Stimulated activated CD4-positive, alpha-beta T cell treated with anti-CD3 and anti-CD28 coated beads, TNF-alpha, amount 100 ng/mL, for 1 hour (primary cell): ENCODE results near the gene PGM3.

Source experiments
- DNase-seq, 3 donors: peaks; one replicate each; pipeline ENCODE4 v3.0.0-alpha.2; 2020; ENCODE audit warnings: low read depth in 3 of 3, low spot score in 1 of 3

The PGM3 gene

GRCh38 chr6:83183082-83183828 lies 9.8 kb downstream of the PGM3 start:
- no peak for DNase-seq

DNA sequence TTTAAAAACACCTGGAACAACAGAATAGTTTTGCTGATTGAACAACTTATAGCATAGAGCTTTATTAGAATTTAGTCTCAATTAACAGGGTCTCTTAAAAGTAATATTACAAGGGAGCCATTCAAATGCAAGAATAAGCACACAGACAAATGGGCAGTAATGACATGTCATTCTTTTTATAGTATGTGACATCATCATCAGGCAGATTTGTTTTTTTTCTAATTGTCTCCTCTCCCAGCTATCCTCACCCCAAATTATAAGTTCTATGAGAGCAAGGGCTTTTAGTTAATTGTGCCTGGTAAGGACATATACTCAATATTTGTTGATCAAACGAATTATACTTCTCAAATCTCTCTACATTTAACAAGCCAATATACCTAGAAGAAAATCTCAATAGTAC lies 11.0 kb downstream of the PGM3 start:
- DNase-seq: no peak

GRCh38 chr6:83180426-83180950 lies 12.6 kb downstream of the PGM3 start:
- DNase-seq: no peak

- no peak for DNase-seq
Measured at GRCh38 chr6:83176246-83176645, 16.8 kb downstream of the PGM3 start.

DNA sequence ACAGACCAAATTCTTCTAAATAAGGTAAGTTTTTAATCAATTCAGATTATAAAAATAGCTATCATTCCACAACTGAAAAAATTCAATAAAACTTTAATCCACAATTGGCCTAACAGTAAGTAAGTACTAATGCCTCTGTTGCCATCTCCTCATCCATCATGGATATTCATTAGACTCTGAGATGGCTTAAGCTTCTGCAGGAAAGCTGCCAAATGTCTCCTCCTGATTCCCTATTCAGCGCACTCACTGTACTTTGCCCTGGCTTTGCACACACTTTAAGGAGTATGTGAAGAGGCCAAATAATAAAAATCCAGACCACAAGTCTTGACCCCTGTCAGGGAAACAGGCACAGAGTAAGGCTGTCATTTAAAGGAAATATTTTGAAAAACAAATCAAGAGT lies 23.6 kb downstream of the PGM3 start:
- no peak for DNase-seq

DNA sequence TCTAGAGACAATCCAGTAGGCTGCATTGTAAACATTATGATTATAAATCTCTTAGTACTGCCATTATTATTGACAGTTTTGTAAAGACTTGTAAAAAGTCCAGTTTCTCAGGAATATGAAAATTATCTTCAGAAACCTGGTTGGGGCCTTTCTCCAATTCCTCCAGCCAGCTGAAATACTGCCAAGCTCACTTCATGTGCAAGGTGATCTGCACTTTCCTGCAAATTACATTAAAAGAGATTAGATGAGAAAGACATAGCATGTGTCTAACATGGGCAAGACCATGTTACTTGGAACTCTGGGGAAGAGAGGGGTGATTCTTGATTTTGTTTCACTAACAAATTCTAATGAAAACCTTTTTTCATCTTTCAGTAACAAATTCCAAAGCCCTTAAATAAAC lies 24.0 kb downstream of the PGM3 start:
- DNase-seq: no peak

- no peak for DNase-seq
Measured at GRCh38 chr6:83168556-83168955, 24.5 kb downstream of the PGM3 start.

- DNase-seq: no peak
Measured at GRCh38 chr6:83167726-83168278, 25.3 kb downstream of the PGM3 start.

DNA sequence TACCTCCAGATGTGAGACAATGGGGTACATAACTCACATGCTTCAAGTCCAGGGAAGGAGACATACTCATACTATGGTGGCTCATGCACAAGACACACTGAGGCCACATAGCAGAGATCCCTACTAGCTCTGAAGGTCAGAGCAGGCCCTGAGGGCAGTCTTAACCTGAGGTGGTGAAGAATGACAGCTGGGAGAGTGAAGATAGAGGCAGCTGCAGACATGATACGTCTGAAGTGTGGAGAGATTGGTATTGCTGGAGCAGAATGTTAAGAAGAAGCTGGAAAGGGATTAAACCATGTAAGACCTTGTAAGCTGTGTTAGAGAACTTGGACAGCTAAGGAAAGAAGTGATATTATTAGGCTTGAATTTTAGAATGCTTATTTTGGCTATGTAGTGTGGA lies 32.9 kb downstream of the PGM3 start:
- DNase-seq: no peak

DNA sequence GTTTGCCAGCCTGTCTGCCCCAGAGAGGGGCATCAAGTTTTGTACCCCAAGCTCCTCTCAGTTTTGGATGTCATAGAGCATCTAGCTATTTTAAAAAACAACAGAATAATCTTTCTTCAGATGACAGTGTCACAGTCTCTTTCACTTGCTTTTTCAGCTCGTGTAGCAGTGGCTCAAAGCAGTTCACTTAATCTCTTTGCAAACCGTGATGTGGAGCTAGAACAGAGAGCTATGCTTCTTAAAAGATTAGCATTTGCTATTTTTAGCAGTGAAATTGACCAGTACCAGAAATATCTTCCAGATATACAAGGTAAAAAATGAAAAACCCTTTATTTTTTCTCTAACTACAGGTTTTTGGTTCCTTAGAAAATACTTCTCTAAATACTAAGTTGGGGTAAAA lies 37.3 kb downstream of the PGM3 start:
- DNase-seq: no peak

DNA sequence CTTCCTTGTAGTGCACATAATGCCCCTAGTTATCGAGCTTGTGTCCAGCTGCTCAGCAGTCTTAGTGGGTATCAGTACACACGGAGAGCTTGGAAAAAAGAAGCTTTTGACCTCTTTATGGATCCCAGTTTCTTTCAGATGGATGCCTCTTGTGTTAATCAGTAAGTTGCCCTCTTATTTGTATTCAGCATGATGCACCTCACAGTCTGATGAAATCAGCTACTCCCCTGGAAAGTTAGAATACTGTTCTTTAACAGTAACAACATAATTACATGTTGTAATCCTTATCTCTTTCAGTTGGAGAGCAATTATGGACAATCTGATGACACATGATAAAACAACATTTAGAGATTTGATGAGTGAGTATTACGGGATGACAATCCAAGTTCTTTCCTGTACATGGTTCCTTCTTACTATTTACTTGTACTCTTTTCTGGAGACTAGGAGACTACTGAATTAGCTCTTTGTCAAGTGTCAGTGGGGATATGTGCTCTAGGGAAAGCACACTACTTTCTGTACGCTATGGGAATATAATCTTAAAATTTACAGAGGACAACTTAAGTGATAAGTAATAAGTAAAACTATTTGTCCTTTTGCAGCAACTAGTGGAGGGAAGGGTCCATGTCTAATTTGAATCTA lies 39.1 kb downstream of the PGM3 start:
- DNase-seq: no peak

- DNase-seq: no peak
Measured at GRCh38 chr6:83152913-83153312, 40.2 kb downstream of the PGM3 start.

- DNase-seq: no peak
Measured at GRCh38 chr6:83151114-83151513, 42.0 kb downstream of the PGM3 start.

DNA sequence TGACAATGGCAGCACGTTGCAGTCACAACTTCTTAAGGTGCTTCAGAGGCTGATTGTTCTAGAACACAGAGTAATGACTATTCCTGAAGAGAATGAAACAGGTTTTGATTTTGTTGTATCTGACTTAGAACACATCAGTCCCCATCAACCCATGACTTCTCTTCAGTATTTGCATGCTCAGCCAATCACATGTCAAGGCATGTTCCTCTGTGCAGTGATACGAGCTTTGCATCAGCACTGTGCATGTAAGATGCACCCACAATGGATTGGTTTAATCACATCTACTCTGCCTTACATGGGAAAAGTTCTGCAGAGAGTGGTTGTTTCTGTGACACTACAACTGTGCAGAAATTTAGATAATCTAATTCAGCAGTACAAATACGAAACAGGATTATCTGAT lies 54.3 kb downstream of the PGM3 start:
- no peak for DNase-seq

GRCh38 chr6:83138118-83138722 lies 54.8 kb downstream of the PGM3 start:
- DNase-seq: no peak

DNA sequence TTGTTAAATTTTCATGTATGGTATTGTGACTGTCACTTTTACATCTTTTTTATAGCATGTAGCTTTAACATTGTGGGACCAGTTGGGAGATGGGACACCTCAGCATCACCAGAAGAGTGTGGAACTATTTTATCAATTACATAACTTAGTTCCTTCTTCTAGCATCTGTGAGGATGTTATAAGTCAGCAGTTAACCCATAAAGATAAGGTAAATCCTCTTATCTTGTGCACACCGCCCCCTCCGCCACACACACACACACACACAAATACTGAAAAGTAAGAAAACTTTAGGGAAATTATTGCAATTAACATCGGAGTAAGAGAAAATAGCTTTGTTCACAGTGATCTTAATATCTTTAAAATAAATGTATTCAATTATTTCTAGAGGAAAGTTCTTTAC lies 60.9 kb downstream of the PGM3 start:
- DNase-seq: no peak

GRCh38 chr6:83127976-83128375 lies 65.1 kb downstream of the PGM3 start:
- no peak for DNase-seq

GRCh38 chr6:83127258-83127657 lies 65.8 kb downstream of the PGM3 start:
- no peak for DNase-seq

GRCh38 chr6:83126807-83127206 lies 66.3 kb downstream of the PGM3 start:
- no peak for DNase-seq

GRCh38 chr6:83126223-83126622 lies 66.8 kb downstream of the PGM3 start:
- DNase-seq: no peak

DNA sequence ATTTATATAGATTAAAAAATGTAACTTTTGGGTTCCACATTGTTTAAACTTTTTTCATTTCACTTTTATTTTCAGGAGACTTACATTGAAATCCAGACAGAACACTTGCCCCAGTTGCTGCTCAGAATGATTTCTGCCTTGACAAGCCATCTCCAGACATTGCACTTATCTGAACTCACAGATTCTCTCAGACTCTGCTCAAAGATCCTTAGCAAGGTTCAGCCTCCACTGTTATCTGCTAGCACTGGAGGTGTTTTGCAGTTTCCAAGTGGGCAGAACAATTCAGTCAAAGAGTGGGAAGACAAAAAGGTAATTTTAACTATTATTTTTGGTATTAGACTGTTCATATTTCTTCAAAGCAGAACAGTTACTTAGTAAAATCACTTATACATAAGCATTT lies 67.6 kb downstream of the PGM3 start:
- DNase-seq: no peak

- DNase-seq: no peak
Measured at GRCh38 chr6:83124553-83124952, 68.5 kb downstream of the PGM3 start.
